Ovary (tissue), 3 donors: ENCODE results near the gene SEC16B.

ENCODE experiments used
- EP300 ChIP-seq: sonication (generic); formaldehyde crosslinking; IDR thresholded peaks from one replicate; pipeline ENCODE4 v1.6.1; 2017; ENCODE audit warnings: antibody characterized with exemption
- POLR2A ChIP-seq: fragments of 450-650 bp; IDR thresholded peaks from one replicate; pipeline ENCODE4 v1.6.1; 2017; ENCODE audit warnings: antibody characterized with exemption, mild to moderate bottlenecking, moderate library complexity
- TF ChIP-seq, protein P1 (sequence below), 3 donors: fragments of 450-650 bp in 2 of 3; fragments of 200-600 bp in 1 of 3; IDR thresholded peaks; one replicate each; pipeline versions ENCODE4 v1.5.1 to v1.8.0; 2016 to 2022; ENCODE audit warnings: antibody characterized with exemption in 3 of 3, mild to moderate bottlenecking in 1 of 3
- donor health status: DM: no; HTN: no; CAD: no.

DNA sequence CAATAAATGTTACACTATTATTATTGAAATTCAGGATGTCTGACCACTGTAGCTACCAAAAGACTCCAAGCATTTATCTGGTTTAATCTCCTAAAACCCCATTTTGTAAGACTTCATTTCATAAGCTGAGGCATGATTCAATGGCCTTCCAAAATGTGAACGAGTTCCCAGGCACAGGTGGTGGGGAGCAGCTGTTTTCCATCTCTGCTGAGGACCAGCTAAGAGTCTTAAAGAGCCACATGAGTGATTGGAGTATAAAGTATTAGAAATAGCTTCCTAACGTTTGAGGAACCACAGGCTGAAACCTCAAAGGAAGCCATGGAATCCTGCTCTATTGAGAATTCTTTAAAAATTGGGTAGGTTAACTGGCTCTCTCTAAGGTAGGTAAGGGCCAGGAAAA is 44.9 kb downstream of the SEC16B start:
- TF ChIP-seq, protein P1, sequence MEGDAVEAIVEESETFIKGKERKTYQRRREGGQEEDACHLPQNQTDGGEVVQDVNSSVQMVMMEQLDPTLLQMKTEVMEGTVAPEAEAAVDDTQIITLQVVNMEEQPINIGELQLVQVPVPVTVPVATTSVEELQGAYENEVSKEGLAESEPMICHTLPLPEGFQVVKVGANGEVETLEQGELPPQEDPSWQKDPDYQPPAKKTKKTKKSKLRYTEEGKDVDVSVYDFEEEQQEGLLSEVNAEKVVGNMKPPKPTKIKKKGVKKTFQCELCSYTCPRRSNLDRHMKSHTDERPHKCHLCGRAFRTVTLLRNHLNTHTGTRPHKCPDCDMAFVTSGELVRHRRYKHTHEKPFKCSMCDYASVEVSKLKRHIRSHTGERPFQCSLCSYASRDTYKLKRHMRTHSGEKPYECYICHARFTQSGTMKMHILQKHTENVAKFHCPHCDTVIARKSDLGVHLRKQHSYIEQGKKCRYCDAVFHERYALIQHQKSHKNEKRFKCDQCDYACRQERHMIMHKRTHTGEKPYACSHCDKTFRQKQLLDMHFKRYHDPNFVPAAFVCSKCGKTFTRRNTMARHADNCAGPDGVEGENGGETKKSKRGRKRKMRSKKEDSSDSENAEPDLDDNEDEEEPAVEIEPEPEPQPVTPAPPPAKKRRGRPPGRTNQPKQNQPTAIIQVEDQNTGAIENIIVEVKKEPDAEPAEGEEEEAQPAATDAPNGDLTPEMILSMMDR (IDR thresholded peaks at IDR 0.05): no peak
- TF ChIP-seq POLR2A (no peak), EP300 (no peak)
